Adipocyte (in vitro differentiated cells): ENCODE results near the gene COX6A1.
A peak's percentile ranks its signal among the peaks of the same experiment; 100 is the strongest.

ENCODE experiments used
- DNase-seq: peaks from one replicate; pipeline ENCODE4 v3.0.0-alpha.2; 2015; ENCODE audit warnings: low read depth
- H3K27me3 ChIP-seq: replicated peaks from 2 replicates; pipeline ENCODE4 v1.7.0; 2013; ENCODE audit warnings: mild to moderate bottlenecking, low read length, moderate library complexity; ENCODE audit not compliant: control insufficient read depth, insufficient read depth
- H3K36me3 ChIP-seq: 2 replicates; pipeline ENCODE4 v1.7.0; 2013; ENCODE audit warnings: low read length, mild to moderate bottlenecking, moderate library complexity; ENCODE audit not compliant: control insufficient read depth, insufficient read depth, severe bottlenecking
- H3K4me1 ChIP-seq: 2 replicates; pipeline ENCODE4 v1.7.0; 2013; ENCODE audit warnings: mild to moderate bottlenecking, low read length, moderate library complexity; ENCODE audit not compliant: control insufficient read depth, insufficient read depth
- H3K4me3 ChIP-seq: 2 replicates; pipeline ENCODE4 v1.7.0; 2013; ENCODE audit warnings: mild to moderate bottlenecking, low read length, moderate library complexity
- H3K9ac ChIP-seq: 2 replicates; pipeline ENCODE4 v1.7.0; 2013; ENCODE audit warnings: mild to moderate bottlenecking, low read length, moderate library complexity
- H3K9me3 ChIP-seq: 2 replicates; pipeline ENCODE4 v1.7.0; 2013; ENCODE audit warnings: mild to moderate bottlenecking, low read length, moderate library complexity; ENCODE audit not compliant: control insufficient read depth

COX6A1 gene

GRCh38 chr12:120455302-120455701 is 17.4 kb downstream of the COX6A1 start:
- H3K4me3 ChIP-seq: no peak overlapping the region
- no peaks in the 10 kb centered on the region for H3K9me3 ChIP-seq
- H3K4me1 ChIP-seq: no peaks in the 10 kb centered on the region
- H3K9ac ChIP-seq: no peak overlapping the region
- no peak for DNase-seq
- peaks cover 65% of the 10 kb centered on the region for H3K36me3 ChIP-seq
- H3K27me3 ChIP-seq: no peaks in the 10 kb centered on the region

GRCh38 chr12:120457133-120457532 is 19.2 kb downstream of the COX6A1 start:
- H3K9me3 ChIP-seq: no peaks in the 10 kb centered on the region
- no peak overlapping the region for H3K9ac ChIP-seq
- no peak overlapping the region for H3K4me3 ChIP-seq
- H3K36me3 ChIP-seq: peaks cover 75% of the 10 kb centered on the region
- DNase-seq: no peak
- no peaks in the 10 kb centered on the region for H3K27me3 ChIP-seq
- no peaks in the 10 kb centered on the region for H3K4me1 ChIP-seq

- Histone ChIP-seq H3K9ac (no peak overlapping the region), H3K27me3 (no peaks in the 10 kb centered on the region), H3K4me1 (no peaks in the 10 kb centered on the region), H3K9me3 (no peaks in the 10 kb centered on the region), H3K36me3 (peaks cover 87% of the 10 kb centered on the region), H3K4me3 (no peak overlapping the region)
- no peak for DNase-seq
Measured at GRCh38 chr12:120460157-120460556, 22.2 kb downstream of the COX6A1 start.

- no peaks in the 10 kb centered on the region for H3K9me3 ChIP-seq
- H3K36me3 ChIP-seq: peaks cover 86% of the 10 kb centered on the region
- no peaks in the 10 kb centered on the region for H3K27me3 ChIP-seq
- peaks cover 12% of the 10 kb centered on the region for H3K4me1 ChIP-seq
- H3K4me3 ChIP-seq: no peak overlapping the region
- no peak overlapping the region for H3K9ac ChIP-seq
- DNase-seq: no peak
Measured at GRCh38 chr12:120462099-120462640, 24.3 kb downstream of the COX6A1 start.

DNA sequence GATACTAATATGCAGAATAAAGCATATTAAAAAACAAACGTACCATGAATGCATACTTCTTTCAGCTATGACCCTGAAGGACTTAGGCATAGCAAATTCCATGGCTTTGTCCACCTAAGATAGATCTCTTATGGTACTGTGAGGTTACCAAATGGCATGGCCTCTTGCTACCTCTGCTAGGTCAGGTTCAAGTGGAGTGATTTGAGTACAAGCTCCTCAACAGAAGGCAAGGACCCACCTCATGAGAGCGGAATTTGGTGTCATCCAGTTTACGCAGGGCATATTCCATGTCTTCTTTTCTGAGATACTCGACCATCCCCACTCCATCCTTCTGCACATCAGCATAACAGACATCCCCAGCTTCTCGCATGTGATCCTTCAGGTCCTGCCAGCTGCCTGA is 25.8 kb downstream of the COX6A1 start:
- DNase-seq: no peak
- Histone ChIP-seq H3K9me3 (no peaks in the 10 kb centered on the region), H3K4me1 (peaks cover 21% of the 10 kb centered on the region), H3K9ac (no peak overlapping the region), H3K27me3 (no peaks in the 10 kb centered on the region), H3K36me3 (peaks cover 73% of the 10 kb centered on the region), H3K4me3 (no peak overlapping the region)

DNA sequence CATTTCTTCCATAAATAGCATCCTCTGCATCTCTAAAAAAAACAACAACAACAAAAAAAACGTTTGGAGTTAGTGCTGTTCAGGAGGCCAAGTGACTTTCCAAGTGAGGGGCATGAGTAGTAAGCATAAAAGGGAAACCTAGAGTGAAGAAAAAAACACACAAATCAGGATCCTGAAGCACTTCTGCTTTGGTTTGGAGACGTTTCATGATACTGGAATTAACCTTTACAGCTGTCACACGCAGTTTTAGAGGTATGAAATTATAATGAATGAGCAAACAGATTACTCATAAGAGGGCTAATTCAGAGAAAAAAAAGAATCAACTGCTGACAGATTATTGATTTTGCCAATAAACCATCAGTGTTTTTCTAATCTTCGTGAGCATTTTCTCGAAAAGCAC is 27.8 kb downstream of the COX6A1 start:
- Histone ChIP-seq H3K36me3 (peaks cover 57% of the 10 kb centered on the region), H3K4me1 (peaks cover 25% of the 10 kb centered on the region), H3K9me3 (no peaks in the 10 kb centered on the region), H3K9ac (peak overlapping the region; percentile 38), H3K27me3 (no peaks in the 10 kb centered on the region), H3K4me3 (no peak overlapping the region)
- no peak for DNase-seq

- H3K4me1 ChIP-seq: peaks cover 25% of the 10 kb centered on the region
- no peak overlapping the region for H3K4me3 ChIP-seq
- peaks cover 47% of the 10 kb centered on the region for H3K36me3 ChIP-seq
- H3K27me3 ChIP-seq: no peaks in the 10 kb centered on the region
- peak overlapping the region; percentile 19 for H3K9ac ChIP-seq
- DNase-seq: peak; percentile 67
- H3K9me3 ChIP-seq: no peaks in the 10 kb centered on the region
Measured at GRCh38 chr12:120466560-120467315, 28.8 kb downstream of the COX6A1 start.

- H3K4me1 ChIP-seq: peaks cover 29% of the 10 kb centered on the region
- H3K36me3 ChIP-seq: peaks cover 40% of the 10 kb centered on the region
- no peak for DNase-seq
- no peaks in the 10 kb centered on the region for H3K27me3 ChIP-seq
- no peak overlapping the region for H3K4me3 ChIP-seq
- H3K9ac ChIP-seq: peak overlapping the region; percentile 14
- no peaks in the 10 kb centered on the region for H3K9me3 ChIP-seq
Measured at GRCh38 chr12:120467439-120467838, 29.5 kb downstream of the COX6A1 start.

- Histone ChIP-seq H3K4me3 (peak overlapping the region; percentile 91), H3K4me1 (peaks cover 29% of the 10 kb centered on the region), H3K9ac (peak overlapping the region; percentile 94), H3K9me3 (no peaks in the 10 kb centered on the region), H3K27me3 (no peaks in the 10 kb centered on the region), H3K36me3 (peaks cover 30% of the 10 kb centered on the region)
- DNase-seq: peak; percentile 76
Measured at GRCh38 chr12:120468325-120468820, 30.5 kb downstream of the COX6A1 start.

- DNase-seq: peak; percentile 56
Measured at GRCh38 chr12:120468821-120469449, 31.0 kb downstream of the COX6A1 start.

GRCh38 chr12:120469450-120470149 is 31.7 kb downstream of the COX6A1 start, which contains the start of gene SRSF9:
Gene SRSF9 (minus strand): TSS chr12:120469748. CDS start chr12:120469609, 139 bp downstream.
- peak within 1 kb of the TSS; percentile 94 for H3K9ac ChIP-seq
- H3K4me1 ChIP-seq: peaks cover 29% of the 10 kb centered on the region
- peak; percentile 99 for DNase-seq
- no peaks in the 10 kb centered on the region for H3K27me3 ChIP-seq
- H3K9me3 ChIP-seq: no peaks in the 10 kb centered on the region
- peak within 1 kb of the TSS; percentile 91 for H3K4me3 ChIP-seq
- H3K36me3 ChIP-seq: peaks cover 18% of the 10 kb centered on the region

More at GRCh38 chr12:120468821-120469449, 31.0 kb downstream of the COX6A1 start:
- H3K36me3 ChIP-seq: peaks cover 25% of the 10 kb centered on the region
- no peaks in the 10 kb centered on the region for H3K9me3 ChIP-seq
- H3K9ac ChIP-seq: peak overlapping the region; percentile 94
- H3K4me3 ChIP-seq: peak overlapping the region; percentile 91
- H3K4me1 ChIP-seq: peaks cover 29% of the 10 kb centered on the region
- no peaks in the 10 kb centered on the region for H3K27me3 ChIP-seq
